ENCODE data around the gene PRSS38.

PRSS38 gene

DNA sequence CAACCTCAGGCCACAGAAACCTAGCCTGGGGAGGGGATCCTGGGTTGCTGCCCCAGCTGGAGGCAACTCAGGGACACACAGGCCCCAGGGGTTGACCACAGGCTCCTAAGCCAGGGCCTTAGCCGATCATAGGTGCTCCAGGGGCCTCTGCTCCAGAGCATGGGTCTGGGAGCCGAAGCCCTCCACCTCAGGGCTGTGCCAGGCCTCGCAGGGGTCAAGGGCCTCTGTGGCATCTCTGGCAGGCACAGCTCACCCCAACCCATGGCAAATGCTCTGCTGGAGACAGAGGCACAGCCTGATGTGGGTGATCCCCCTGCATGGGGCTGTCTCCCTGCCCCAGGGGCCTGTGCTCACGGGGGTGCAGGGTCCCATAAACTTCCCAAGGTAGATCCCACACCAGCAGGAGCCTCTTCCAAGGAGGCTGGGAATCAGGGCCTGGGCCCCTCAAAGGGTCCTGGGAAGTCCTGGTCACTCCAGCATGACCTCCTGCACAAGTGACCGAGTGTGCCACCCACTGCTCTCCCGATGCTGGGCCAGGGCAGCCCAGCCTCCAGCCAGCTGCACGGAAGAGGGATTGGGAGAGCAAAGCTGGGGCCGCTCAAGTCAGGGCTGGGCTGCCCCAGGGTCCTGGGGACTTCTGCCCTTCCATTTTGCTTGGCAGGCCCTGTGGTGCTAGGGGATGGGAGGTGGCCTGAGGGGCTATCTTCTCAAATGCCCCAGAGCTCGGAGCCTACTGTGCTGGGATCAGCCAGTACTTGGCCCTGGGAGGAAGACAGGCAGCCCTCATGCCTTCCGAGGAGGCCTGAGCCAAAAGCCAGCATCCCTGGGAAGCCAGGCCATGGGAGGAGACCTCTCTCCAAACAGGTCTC, 22.2 kb upstream of the PRSS38 start:
- DNase-seq (ENCODE audit: low read depth), result no peak

DNA sequence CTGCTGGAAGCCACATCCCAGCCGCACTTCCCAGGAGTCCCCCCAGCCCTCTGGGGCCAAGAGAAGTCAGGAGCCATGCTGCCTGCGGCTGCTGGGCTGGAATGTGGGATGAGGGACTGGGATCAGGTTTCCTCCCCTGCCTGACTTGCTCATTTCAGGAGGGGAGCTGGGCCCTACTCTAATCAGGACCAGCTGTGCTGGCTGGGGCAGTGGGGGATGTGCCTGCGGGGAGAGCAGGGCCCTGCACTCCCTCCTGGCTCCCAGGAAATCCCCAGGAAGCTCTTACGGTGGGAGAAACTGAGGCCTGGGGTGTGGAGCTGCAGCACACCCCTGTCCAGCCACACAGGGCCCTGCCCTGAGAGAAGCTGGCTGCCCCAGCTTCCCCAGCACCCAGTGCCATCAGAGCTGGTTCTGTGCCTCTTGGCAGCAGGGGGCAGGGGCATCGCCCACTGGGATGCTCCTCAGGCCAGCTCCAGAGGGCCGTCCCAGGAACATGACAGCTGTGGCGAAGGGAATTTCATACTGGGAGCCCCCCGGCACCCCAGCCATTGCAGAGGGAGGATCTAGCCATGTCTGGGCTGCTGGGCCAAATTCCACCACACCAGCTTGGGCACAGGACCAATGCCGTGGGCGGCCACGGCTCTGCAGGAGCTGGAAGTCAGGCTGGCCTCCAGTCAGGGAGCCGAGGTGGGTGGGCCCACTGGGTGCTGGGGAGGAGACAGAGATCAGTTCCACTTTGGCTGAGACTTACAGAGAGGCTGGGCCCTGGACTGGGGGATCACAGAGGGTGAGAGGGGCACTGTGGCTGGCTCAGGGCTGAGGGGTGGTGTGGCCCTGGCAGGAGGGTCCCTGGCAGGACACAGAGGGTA, 21.3 kb upstream of the PRSS38 start:
- peak; percentile 83 for DNase-seq (ENCODE audit: low read depth)

DNA sequence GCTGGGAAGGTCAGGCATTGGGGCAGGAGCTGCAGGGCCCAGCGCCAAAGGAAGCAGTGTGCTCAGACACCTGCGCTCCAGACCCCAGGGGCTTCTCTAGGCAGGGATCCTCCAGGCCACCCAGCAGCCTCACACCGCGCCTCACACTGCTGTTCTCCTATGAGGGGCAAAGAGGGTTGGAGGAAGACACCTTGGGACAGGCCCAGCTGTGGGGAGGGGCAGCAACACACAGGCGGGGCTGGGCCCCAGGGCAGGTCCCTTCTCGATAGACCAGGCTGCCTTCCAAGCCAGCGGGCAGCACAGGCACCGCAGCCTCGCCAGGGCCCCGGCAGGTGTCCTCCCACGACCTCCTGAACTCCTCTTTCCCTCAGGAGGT, 20.7 kb upstream of the PRSS38 start:
- no peak for DNase-seq (ENCODE audit: low read depth)

DNA sequence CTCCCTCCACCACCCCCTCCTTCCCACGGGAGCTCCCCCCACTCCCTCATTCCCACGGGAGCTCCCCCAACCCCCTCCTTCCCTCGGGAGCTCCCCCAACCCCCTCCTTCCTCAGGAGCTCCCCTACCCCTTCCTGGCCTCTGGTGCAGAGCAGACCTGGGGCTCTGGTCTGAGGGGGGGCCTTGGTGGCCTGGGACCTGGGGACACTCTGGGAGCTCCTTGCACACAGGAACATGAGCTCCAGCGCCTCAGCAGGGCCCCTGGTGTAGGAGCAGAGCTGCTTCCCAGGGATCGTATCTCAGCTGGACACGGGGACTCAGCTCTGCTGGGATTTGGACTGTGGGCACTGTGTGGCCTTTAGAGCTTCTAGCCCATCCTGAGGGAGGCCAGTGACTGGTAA, 19.7 kb upstream of the PRSS38 start:
- no peak for DNase-seq (ENCODE audit: low read depth)

DNA sequence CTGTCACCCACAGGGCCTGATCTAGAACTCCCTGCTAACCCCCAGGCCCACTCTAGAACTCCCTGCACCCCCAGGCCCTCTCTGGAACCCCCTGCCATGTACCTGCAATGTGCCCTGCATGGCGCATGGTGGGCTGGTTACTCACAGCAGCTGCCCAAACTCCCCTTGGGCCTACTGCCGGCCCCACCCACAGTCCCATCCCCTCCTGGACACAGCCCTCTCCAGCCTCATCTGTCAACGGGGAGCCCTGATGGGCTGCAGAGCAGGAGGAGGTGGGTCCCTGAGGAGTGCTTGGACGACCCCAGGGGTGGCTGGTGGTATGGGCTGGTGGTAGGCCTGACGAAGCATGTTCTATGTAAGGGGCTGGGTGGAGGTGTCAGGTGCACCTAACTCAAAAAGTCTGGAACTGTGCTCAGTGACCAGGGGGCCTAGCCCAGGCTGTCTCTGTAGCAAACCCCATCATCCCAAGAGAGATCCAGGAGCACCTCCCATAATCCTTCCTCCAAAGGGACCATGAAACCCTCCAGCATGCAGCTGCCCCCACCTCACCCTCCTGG, 19.0 kb upstream of the PRSS38 start:
- no peak for DNase-seq (ENCODE audit: low read depth)

- DNase-seq (ENCODE audit: low read depth), result no peak
Measured at GRCh38 chr1:227797144-227797543, 18.3 kb upstream of the PRSS38 start.

- no peak for DNase-seq (ENCODE audit: low read depth)
Measured at GRCh38 chr1:227797625-227798024, 17.9 kb upstream of the PRSS38 start.

DNA sequence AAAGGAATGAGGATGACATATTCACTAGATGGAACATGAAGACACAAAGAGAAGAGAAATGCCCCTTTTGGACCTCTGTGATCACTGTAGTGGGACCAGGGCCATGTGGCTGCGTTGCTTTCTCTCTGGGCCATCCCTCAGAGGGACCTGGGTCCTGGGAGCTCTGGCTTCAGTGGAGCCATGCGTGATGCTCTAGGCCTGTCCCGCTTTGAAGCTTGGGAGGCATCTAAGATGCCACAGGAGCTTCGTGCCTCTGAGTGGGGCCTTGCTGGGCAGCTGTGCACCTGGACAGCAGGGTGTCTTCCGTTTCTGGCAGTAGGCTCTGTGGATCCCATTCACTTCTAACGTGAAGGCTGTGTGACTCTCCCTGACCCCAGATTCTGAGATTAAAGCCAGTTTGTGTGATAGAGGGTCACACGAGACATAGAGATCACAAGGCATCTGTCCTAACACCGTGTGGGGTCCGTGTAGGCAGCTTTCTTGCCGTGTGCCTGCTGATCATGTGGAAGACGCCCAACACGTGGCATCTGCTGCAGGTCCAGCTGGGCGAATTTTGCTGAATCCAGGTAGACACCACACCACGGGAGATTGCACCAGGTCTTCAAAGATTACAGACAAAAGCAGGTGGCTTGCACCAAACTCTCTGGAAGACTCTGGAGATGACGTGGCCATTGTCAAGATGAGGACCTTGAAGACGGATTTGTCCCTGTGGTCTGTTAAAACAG, 17.2 kb upstream of the PRSS38 start:
- DNase-seq (ENCODE audit: low read depth), result no peak

- DNase-seq (ENCODE audit: low read depth), result no peak
Measured at GRCh38 chr1:227799756-227800155, 15.7 kb upstream of the PRSS38 start.

GRCh38 chr1:227803933-227804332, 11.5 kb upstream of the PRSS38 start:
- no peak for DNase-seq (ENCODE audit: low read depth)

DNA sequence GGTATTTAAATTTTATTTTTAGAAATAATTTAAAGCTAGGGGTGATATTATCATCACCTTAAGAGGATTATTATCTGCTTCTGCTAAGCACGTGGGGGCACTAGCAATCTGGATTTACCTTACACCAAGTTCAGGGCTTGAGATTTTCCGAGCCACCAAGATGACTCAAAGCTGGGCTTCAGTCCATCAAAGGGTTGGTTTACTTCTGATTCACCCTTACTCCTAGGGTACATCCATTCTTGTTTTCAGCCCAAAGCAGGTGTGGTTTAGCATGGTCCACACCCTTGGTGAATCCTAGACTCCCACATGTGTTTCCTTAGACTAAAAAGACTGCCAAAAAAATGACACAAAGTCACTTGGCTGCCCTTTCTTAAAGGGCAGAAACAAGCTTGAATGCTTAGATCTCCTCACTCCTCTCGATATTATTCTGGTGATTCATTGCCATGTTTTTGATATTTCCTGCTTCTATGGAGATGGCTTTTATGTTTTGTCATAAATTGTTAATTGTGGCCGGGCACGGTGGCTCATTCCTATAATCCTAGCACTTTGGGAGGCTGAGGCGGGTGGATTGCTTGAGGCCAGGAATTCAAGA, 9.8 kb upstream of the PRSS38 start:
- peak; percentile 96 for DNase-seq (ENCODE audit: low read depth)

DNA sequence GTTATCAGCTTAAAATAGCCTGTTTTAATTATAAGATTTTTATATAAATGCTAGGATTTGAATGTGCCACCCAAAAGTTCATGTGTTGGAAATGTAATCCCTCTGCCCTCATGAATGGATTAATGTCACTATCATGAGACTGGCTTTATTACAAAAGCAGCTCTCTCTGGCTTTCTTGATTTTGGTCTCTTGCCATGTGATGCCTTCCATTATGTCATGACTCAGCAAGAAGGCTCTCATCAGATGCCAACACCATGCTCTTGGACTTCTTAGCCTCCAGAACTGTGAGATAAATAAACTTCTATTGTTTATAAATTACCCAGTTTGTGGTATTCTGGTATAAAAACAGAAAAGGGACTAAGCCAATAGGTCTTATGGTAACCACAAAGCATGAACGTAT, 6.9 kb upstream of the PRSS38 start:
- DNase-seq (ENCODE audit: low read depth), result no peak

- no peak for DNase-seq (ENCODE audit: low read depth)
Measured at GRCh38 chr1:227809026-227809425, 6.4 kb upstream of the PRSS38 start.

DNA sequence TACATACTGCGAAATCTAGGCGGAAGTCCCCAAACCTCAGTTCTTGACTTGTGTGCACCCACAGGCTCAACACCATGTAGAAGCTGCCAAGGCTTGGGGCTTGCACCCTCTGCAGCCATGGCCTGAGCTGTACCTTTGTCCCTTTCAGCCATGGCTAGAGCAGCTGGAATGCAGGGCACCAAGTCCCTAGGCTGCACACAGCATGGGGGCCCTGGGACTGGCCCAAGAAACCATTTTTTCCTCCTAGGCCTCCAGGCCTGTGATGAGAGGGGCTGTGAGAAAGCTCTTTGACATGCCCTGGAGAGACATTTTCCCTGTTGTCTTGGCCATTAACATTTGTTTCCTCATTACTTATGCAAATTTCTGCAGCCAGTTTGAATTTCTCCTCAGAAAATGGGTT, 1.5 kb upstream of the PRSS38 start:
- DNase-seq (ENCODE audit: low read depth), result no peak

GRCh38 chr1:227816750-227817446, 1.4 kb downstream of the PRSS38 start:
- DNase-seq (ENCODE audit: low read depth), result no peak

- DNase-seq (ENCODE audit: low read depth), result no peak
Measured at GRCh38 chr1:227823537-227823936, 8.1 kb downstream of the PRSS38 start.

DNA sequence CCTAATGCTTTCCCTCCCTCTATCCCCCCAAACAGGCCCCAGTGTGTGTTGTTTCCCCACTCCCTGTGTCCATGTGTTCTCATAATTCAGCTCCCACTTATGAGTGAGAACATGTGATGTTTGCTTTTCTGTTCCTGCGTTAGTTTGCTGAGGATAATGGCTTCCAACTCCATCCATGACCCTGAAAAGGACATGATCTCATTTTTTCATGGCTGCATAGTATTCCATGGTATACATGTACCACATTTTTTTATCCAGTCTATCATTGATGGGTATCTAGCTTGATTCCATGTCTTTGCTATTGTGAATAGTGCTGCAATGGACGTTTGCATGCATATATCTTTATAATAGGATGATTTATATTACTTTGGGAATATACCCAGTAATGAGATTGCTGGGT, 8.7 kb downstream of the PRSS38 start:
- no peak for DNase-seq (ENCODE audit: low read depth)

GRCh38 chr1:227828786-227829185, 13.3 kb downstream of the PRSS38 start:
- no peak for DNase-seq (ENCODE audit: low read depth)

GRCh38 chr1:227838181-227838580, 22.7 kb downstream of the PRSS38 start:
- DNase-seq (ENCODE audit: low read depth), result no peak

DNA sequence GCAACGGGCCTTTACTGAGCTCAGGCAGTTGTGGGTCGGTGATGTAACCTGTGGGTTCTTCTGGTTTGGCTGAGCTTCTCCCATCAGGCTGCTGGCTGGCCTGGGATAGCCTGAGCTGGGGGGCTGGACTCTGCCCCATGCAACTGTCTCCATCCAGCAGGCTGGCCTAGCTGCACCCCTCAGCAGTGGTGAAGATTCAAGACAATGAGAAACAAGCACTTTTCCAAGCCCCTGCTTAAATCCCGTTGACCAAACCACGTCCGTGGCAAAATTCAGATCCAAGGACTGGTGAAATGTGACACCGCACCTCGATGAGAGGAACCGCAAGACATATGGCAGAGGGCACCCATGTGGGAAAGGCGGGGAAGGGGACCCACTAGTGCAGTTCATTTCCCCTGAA, 25.6 kb downstream of the PRSS38 start:
- no peak for DNase-seq (ENCODE audit: low read depth)

All from GM04504 (cell line).